IMR-90 (cell line): ENCODE measurements around the gene UBXN2A. TPM values are rescaled to one million over a fixed set of nuclear protein-coding genes. Genes with fewer than 3 reads are reported as not detected.

Experiments
- ATAC-seq: fragments of 200-7000 bp; cut with Tn5 transposase; 2 replicates; pipeline ENCODE4 v1.9.1; 2020; ENCODE audit warnings: low read depth, mild to moderate bottlenecking, moderate library complexity
- BruUV-seq: library from RNA; stranded (reverse); fragments of 400-500 nt; replicated peaks from 2 replicates; lab custom pipeline; 2021; lab: Mats Ljungman, UMichigan
- CTCF ChIA-PET: fragments of 300-600 bp; formaldehyde crosslinking; extraction: SDS; loops from one replicate; lab custom pipeline; 2021; ENCODE audit warnings: antibody characterized with exemption; lab: Yijun Ruan, JAX
- POLR2A ChIA-PET: fragments of 300-600 bp; sonication (Branson Sonifier 250); formaldehyde crosslinking; loops from one replicate; lab custom pipeline; 2022; ENCODE audit warnings: antibody characterized with exemption; ENCODE audit not compliant: unreplicated experiment; lab: Charles Lee
- DNase-seq: peaks from one replicate; pipeline ENCODE4 v3.0.0; 2013
- H2AFZ ChIP-seq: replicated peaks from 2 replicates; pipeline ENCODE3; 2013; ENCODE audit warnings: low read length, mild to moderate bottlenecking; ENCODE audit not compliant: poor library complexity
- H2AK5ac ChIP-seq: 2 replicates; pipeline ENCODE4 v1.6.1; 2013; ENCODE audit warnings: low read depth, low read length, inconsistent platforms
- H2AK9ac ChIP-seq: replicated peaks from 2 replicates; pipeline ENCODE3; 2013; ENCODE audit warnings: mild to moderate bottlenecking, low read depth, low read length, moderate library complexity; ENCODE audit not compliant: poor library complexity
- H2BK120ac ChIP-seq: 2 replicates; pipeline ENCODE4 v1.6.1; 2013; ENCODE audit warnings: low read depth, low read length, inconsistent platforms
- H2BK15ac ChIP-seq: 3 replicates; pipeline ENCODE4 v1.6.1; 2013; ENCODE audit warnings: low read depth, low read length, inconsistent platforms
- H2BK20ac ChIP-seq: 2 replicates; pipeline ENCODE4 v1.6.1; 2013; ENCODE audit warnings: low read depth, mild to moderate bottlenecking, inconsistent platforms, low read length, moderate library complexity
- H2BK5ac ChIP-seq: 2 replicates; pipeline ENCODE4 v1.6.1; 2013; ENCODE audit warnings: mild to moderate bottlenecking, low read depth, low read length, inconsistent platforms; ENCODE audit not compliant: poor library complexity, severe bottlenecking
- H3K14ac ChIP-seq: replicated peaks from 2 replicates; pipeline ENCODE4 v1.6.1; 2013; ENCODE audit warnings: low read depth, low read length, inconsistent platforms
- H3K18ac ChIP-seq: 2 replicates; pipeline ENCODE4 v1.6.1; 2013; ENCODE audit warnings: low read depth, low read length, control low read depth
- H3K23ac ChIP-seq: 2 replicates; pipeline ENCODE4 v1.6.1; 2013; ENCODE audit warnings: low read depth, low read length, inconsistent platforms
- H3K27ac ChIP-seq: 2 replicates; pipeline ENCODE4 v1.5.1; 2013; ENCODE audit warnings: mild to moderate bottlenecking, control low read depth, low read length; ENCODE audit not compliant: insufficient read depth
- H3K27me3 ChIP-seq: 2 replicates; pipeline ENCODE4 v1.6.1; 2013; ENCODE audit warnings: low read length; ENCODE audit not compliant: control insufficient read depth, insufficient read depth
- H3K36me3 ChIP-seq: 2 replicates; pipeline ENCODE4 v1.6.1; 2013; ENCODE audit warnings: low read length, mixed read lengths; ENCODE audit not compliant: control insufficient read depth, insufficient read depth
- H3K4ac ChIP-seq: 2 replicates; pipeline ENCODE4 v1.6.1; 2013; ENCODE audit warnings: low read depth, low read length, inconsistent platforms
- H3K4me1 ChIP-seq: 2 replicates; pipeline ENCODE4 v1.6.1; 2013; ENCODE audit warnings: low read length, mixed read lengths; ENCODE audit not compliant: control insufficient read depth, insufficient read depth
- H3K4me2 ChIP-seq: 2 replicates; pipeline ENCODE4 v1.6.1; 2013; ENCODE audit warnings: low read depth, mild to moderate bottlenecking, control low read depth, low read length, moderate library complexity
- H3K4me3 ChIP-seq: 2 replicates; pipeline ENCODE4 v1.5.1; 2013; ENCODE audit warnings: low read depth, mild to moderate bottlenecking, control low read depth, low read length, moderate library complexity; ENCODE audit not compliant: insufficient read depth
- H3K56ac ChIP-seq: 2 replicates; pipeline ENCODE4 v1.6.1; 2013; ENCODE audit warnings: low read length, inconsistent platforms; ENCODE audit not compliant: insufficient read depth; ENCODE audit errors: extremely low read depth
- H3K79me1 ChIP-seq, 2 experiments: 2 replicates each; pipeline ENCODE4 v1.6.1; 2013; ENCODE audit warnings: low read length in 2 of 2, inconsistent platforms in 1 of 2, low read depth in 1 of 2
- H3K9ac ChIP-seq: 2 replicates; pipeline ENCODE4 v1.6.1; 2013; ENCODE audit warnings: low read depth, low read length, control low read depth
- H3K9me1 ChIP-seq: 2 replicates; pipeline ENCODE4 v1.6.1; 2013; ENCODE audit warnings: low read length, inconsistent platforms; ENCODE audit not compliant: insufficient read depth
- H3K9me3 ChIP-seq: 2 replicates; pipeline ENCODE4 v1.6.1; 2013; ENCODE audit warnings: low read length; ENCODE audit not compliant: control insufficient read depth, insufficient read depth
- H4K20me1 ChIP-seq: 2 replicates; pipeline ENCODE4 v1.6.1; 2013; ENCODE audit warnings: low read length, inconsistent platforms; ENCODE audit not compliant: insufficient read depth
- H4K5ac ChIP-seq: 2 replicates; pipeline ENCODE4 v1.6.1; 2013; ENCODE audit warnings: mild to moderate bottlenecking, low read depth, low read length, control low read depth
- H4K8ac ChIP-seq, 2 experiments: 2 replicates each; pipeline ENCODE4 v1.6.1; 2013; ENCODE audit warnings: low read depth in 2 of 2, low read length in 2 of 2, control low read depth in 1 of 2, inconsistent platforms in 1 of 2
- H4K91ac ChIP-seq: 2 replicates; pipeline ENCODE4 v1.6.1; 2013; ENCODE audit warnings: low read depth, low read length, inconsistent platforms; ENCODE audit not compliant: insufficient read depth
- CHD1 ChIP-seq: IDR thresholded peaks from 2 replicates; pipeline ENCODE4 v1.6.1; 2012; ENCODE audit warnings: low read depth, low read length, improper control_type of control experiment
- RAD21 ChIP-seq: IDR thresholded peaks from 2 replicates; pipeline ENCODE4 v1.6.1; 2012; ENCODE audit warnings: low read length, improper control_type of control experiment
- RFX5 ChIP-seq: IDR thresholded peaks from 2 replicates; pipeline ENCODE4 v1.8.0; 2012; ENCODE audit warnings: low read depth, mild to moderate bottlenecking, low read length, moderate library complexity
- SMC3 ChIP-seq: fragments of 150-350 bp; IDR thresholded peaks from 2 replicates; pipeline ENCODE4 v1.6.1; 2016; ENCODE audit warnings: low read depth, mild to moderate bottlenecking, antibody characterized with exemption, low read length, moderate library complexity
- WGBS, 2 experiments: methylation state at CpG; one replicate each; pipeline versions ENCODE4 v1.1.5 to v1.1.7; 2013; ENCODE audit warnings: missing lambda C conversion rate in 2 of 2; ENCODE audit not compliant: insufficient read length in 1 of 2; ENCODE audit errors: extremely low coverage in 2 of 2; 5-methylcytosine and 5-hydroxymethylcytosine counted together
- dilution Hi-C: fragments of 300-500 bp; cut with HindIII; formaldehyde crosslinking; loops from one replicate; pipeline ENCODE4 v1.14.3; 2018; ENCODE audit warnings: low sequenced_read_pairs; ENCODE audit not compliant: unreplicated experiment
- in situ Hi-C: fragments of 300-500 bp; cut with MboI; formaldehyde crosslinking; loops from 3 replicates; pipeline ENCODE4 v1.14.3; 2019; ENCODE audit warnings: low sequenced_read_pairs, inconsistent platforms, mixed read lengths
- intact Hi-C: fragments of 100-400 bp; cut with micrococcal nuclease; formaldehyde crosslinking; loops from 2 replicates; pipeline ENCODE4 v1.10.0; 2022
- polyA plus RNA-seq, 3 experiments: library from polyadenylated mRNA; depleted of rRNA; stranded (reverse); fragments of >200 nt; gene quantifications; 2 replicates each; pipeline ENCODE4 v1.2.3, GENCODE V29; 2012; ENCODE audit warnings: low replicate concordance in 1 of 3
- total RNA-seq: library from RNA; depleted of rRNA; stranded (reverse); fragments of >200 nt; gene quantifications from 2 replicates; pipeline ENCODE4 v1.2.3, GENCODE V29; 2012

UBXN2A gene
- total and polyA plus RNA-seq, 2 of the 4 experiments (the other 2 are of a cell fraction) = 4.6 to 7.7 TPM

- Histone ChIP-seq H3K4me1 (no peaks in the 10 kb centered on the region), H3K18ac (no peak overlapping the region), H3K9ac (no peak overlapping the region), H3K4me2 (no peak overlapping the region), H3K36me3 (peaks cover 7% of the 10 kb centered on the region; the same call in 1 of the 2 replicates), H3K9me3 (no peaks in the 10 kb centered on the region), H3K79me1 (peaks cover 9% of the 10 kb centered on the region in 2 experiments), H3K4ac (no peak overlapping the region), H3K14ac (no peak overlapping the region), H3K27ac (no peak overlapping the region), H4K5ac (no peak overlapping the region), H4K91ac (no peak overlapping the region), H2AFZ (no peak overlapping the region), H3K27me3 (no peaks in the 10 kb centered on the region), H3K4me3 (no peak overlapping the region), H2BK20ac (no peak overlapping the region), H2BK5ac (no peak overlapping the region), H3K23ac (no peak overlapping the region), H4K8ac (no peak overlapping the region), H2BK120ac (no peak overlapping the region), H2AK9ac (no peak overlapping the region), H3K9me1 (peaks cover 2% of the 10 kb centered on the region; the same call in 1 of the 2 replicates), H2BK15ac (no peak overlapping the region), H3K56ac (no peak overlapping the region), H4K20me1 (no peaks in the 10 kb centered on the region; the same call in 1 of the 2 replicates), H2AK5ac (no peak overlapping the region; the same call in 1 of the 2 replicates)
- ATAC-seq (no peak), DNase-seq (no peak)
- no CpG with 5 or more reads among the region's 4 CpGs for WGBS, 2 experiments
- intact Hi-C loops = no loop called here
- TF ChIP-seq CHD1 = no peak
- TF ChIP-seq SMC3 = no peak
- no peak for TF ChIP-seq RFX5
- TF ChIP-seq RAD21 = no peak
- TSS peak; percentile 18 for BruUV-seq
- dilution Hi-C loops = no loop called here
- POLR2A ChIA-PET = no interaction called here
- CTCF ChIA-PET = no interaction called here
- in situ Hi-C loops = no loop called here
Measured at GRCh38 chr2:23967846-23968245, 27.6 kb downstream of the UBXN2A start.
